GM12878 (cell line): ENCODE data around the gene CLPTM1. TPM values are rescaled to one million over a fixed set of nuclear protein-coding genes. Genes with fewer than 3 reads are reported as not detected.

Experiments
- ATAC-seq: fragments of 200-7000 bp; cut with Tn5 transposase; 3 replicates; pipeline ENCODE4 v1.9.1; 2020; ENCODE audit warnings: mild to moderate bottlenecking, moderate library complexity
- BruUV-seq: library from RNA; stranded (reverse); fragments of 400-500 nt; replicated peaks from 2 replicates; lab custom pipeline; 2021; lab: Mats Ljungman, UMichigan
- CTCF ChIA-PET: fragments of 300-600 bp; sonication (Branson Sonifier 250); formaldehyde crosslinking; extraction: SDS; loops from one replicate; lab custom pipeline; 2021; ENCODE audit warnings: inconsistent platforms; lab: Yijun Ruan, JAX
- POLR2A ChIA-PET: fragments of 350-600 bp; formaldehyde crosslinking; extraction: SDS; loops from one replicate; lab custom pipeline; 2021; ENCODE audit warnings: inconsistent platforms; lab: Charles Lee
- RAD21 ChIA-PET: fragments of 300-600 bp; sonication (Branson Sonifier 250); formaldehyde crosslinking; loops from one replicate; lab custom pipeline; 2023; ENCODE audit warnings: antibody characterized with exemption; ENCODE audit not compliant: unreplicated experiment; lab: Charles Lee
- SMC1A ChIA-PET: fragments of 300-600 bp; sonication (Branson Sonifier 250); formaldehyde crosslinking; loops from one replicate; lab custom pipeline; 2023; ENCODE audit not compliant: unreplicated experiment, uncharacterized antibody; lab: Charles Lee
- DNase-seq: peaks from one replicate; pipeline ENCODE4 v3.0.0-alpha.2; 2011; ENCODE audit warnings: low read depth, low spot score
- FAIRE-seq: peaks from 3 replicates; lab custom pipeline; 2011; peaks lifted over from hg19 to GRCh38; lab: Jason Lieb, UNC
- H2AFZ ChIP-seq: 2 replicates; pipeline ENCODE4 v1.6.0; 2011; ENCODE audit warnings: low read depth, low read length, control low read depth; ENCODE audit not compliant: control insufficient read depth
- H3K27ac ChIP-seq: 2 replicates; pipeline ENCODE4 v1.5.1; 2011; ENCODE audit warnings: control low read depth; ENCODE audit not compliant: control insufficient read depth, insufficient read depth
- H3K27me3 ChIP-seq, 2 experiments: replicated peaks in 1 of 2; 2 replicates each; pipeline versions ENCODE4 v1.6.0 to v1.6.1; 2011; ENCODE audit warnings: low read length in 1 of 2; ENCODE audit not compliant: control insufficient read depth in 2 of 2, insufficient read depth in 2 of 2
- H3K36me3 ChIP-seq, 2 experiments: 2 replicates each; pipeline ENCODE4 v1.5.1; 2011; ENCODE audit warnings: low read length in 1 of 2; ENCODE audit not compliant: control insufficient read depth in 2 of 2, insufficient read depth in 2 of 2
- H3K4me1 ChIP-seq: 2 replicates; pipeline ENCODE4 v1.6.1; 2011; ENCODE audit warnings: mild to moderate bottlenecking, low read length, moderate library complexity, mixed read lengths; ENCODE audit not compliant: control insufficient read depth, insufficient read depth
- H3K4me2 ChIP-seq: 2 replicates; pipeline ENCODE4 v1.6.0; 2011; ENCODE audit warnings: control low read depth; ENCODE audit not compliant: control insufficient read depth, insufficient read depth
- H3K4me3 ChIP-seq: fragments of 200-600 bp; sonication (generic); 2 replicates; pipeline ENCODE4 v1.5.1; 2016
- H3K79me2 ChIP-seq: 2 replicates; pipeline ENCODE4 v1.6.0; 2011; ENCODE audit warnings: low read length; ENCODE audit not compliant: control insufficient read depth, insufficient read depth
- H3K9ac ChIP-seq: 2 replicates; pipeline ENCODE4 v1.8.0; 2011; ENCODE audit warnings: low read length, control low read depth, mixed read lengths; ENCODE audit not compliant: control insufficient read depth, insufficient read depth
- H3K9me3 ChIP-seq: replicated peaks from 3 replicates; pipeline ENCODE4 v1.5.1; 2011; ENCODE audit warnings: mild to moderate bottlenecking, low read length; ENCODE audit not compliant: control insufficient read depth, insufficient read depth
- H4K20me1 ChIP-seq: 2 replicates; pipeline ENCODE4 v1.6.0; 2011; ENCODE audit not compliant: control insufficient read depth, insufficient read depth
- ATF2 ChIP-seq: IDR thresholded peaks from 2 replicates; pipeline ENCODE4 v1.6.1; 2012; ENCODE audit warnings: low read length, inconsistent platforms
- CBX3 ChIP-seq: fragments of 200-600 bp; sonication (generic); IDR thresholded peaks from 2 replicates; pipeline ENCODE4 v1.6.1; 2016; ENCODE audit warnings: low read depth, borderline replicate concordance
- E2F4 ChIP-seq: IDR thresholded peaks from 2 replicates; pipeline ENCODE4 v1.6.1; 2012; ENCODE audit warnings: low read depth, low read length, improper control_type of control experiment
- EED ChIP-seq: sonication (generic); IDR thresholded peaks from 2 replicates; pipeline ENCODE4 v1.6.1; 2016; ENCODE audit warnings: antibody characterized with exemption, low read depth
- EZH2 ChIP-seq: IDR thresholded peaks from 2 replicates; pipeline ENCODE4 v1.6.1; 2012; ENCODE audit warnings: low read depth, mild to moderate bottlenecking, control low read depth, inconsistent platforms, low read length, borderline replicate concordance; ENCODE audit not compliant: control insufficient read depth
- NFIC ChIP-seq: IDR thresholded peaks from 2 replicates; pipeline ENCODE4 v1.6.1; 2012; ENCODE audit warnings: low read depth, mild to moderate bottlenecking, inconsistent platforms, low read length, moderate library complexity
- POLR2A ChIP-seq: IDR thresholded peaks from 2 replicates; pipeline ENCODE4 v1.6.1; 2011; ENCODE audit warnings: low read depth, mild to moderate bottlenecking, low read length
- STAT1 ChIP-seq: fragments of 450-650 bp; conservative IDR thresholded peaks from 2 replicates; pipeline ENCODE4 v1.6.1; 2014; ENCODE audit warnings: antibody characterized with exemption, mild to moderate bottlenecking
- WGBS: methylation state at CpG from one replicate; pipeline ENCODE4 v1.1.6; 2016; ENCODE audit warnings: low lambda C conversion rate; ENCODE audit not compliant: insufficient replicate concordance, insufficient coverage; ENCODE audit errors: missing lambda C conversion rate; 5-methylcytosine and 5-hydroxymethylcytosine counted together
- in situ Hi-C: fragments of 300-500 bp; cut with MboI; formaldehyde crosslinking; loops from 9 replicates; pipeline ENCODE4 v1.14.3; 2018; ENCODE audit warnings: mixed read lengths
- intact Hi-C: fragments of 100-400 bp; cut with micrococcal nuclease; formaldehyde crosslinking; loops from one replicate; pipeline ENCODE4 v1.14.2; 2022; ENCODE audit not compliant: unreplicated experiment
- polyA plus RNA-seq, 11 experiments: library from polyadenylated mRNA; depleted of rRNA in 4 of 11; unstranded in 6 of 11; stranded (reverse) in 5 of 11; fragments of >200 nt; fragmentation: Nextera tagmentation in 4 of 11; fragmentation: Illumina TruSeq in 1 of 11; extraction: Ambion mirVana in 4 of 11; extraction: Trizol in 1 of 11; gene quantifications; 1 replicate in 1 of 11; 2 replicates in 10 of 11; pipeline versions ENCODE4 v1.2.1 to v1.2.3, GENCODE V29; 2011 to 2016; ENCODE audit warnings: inconsistent platforms in 2 of 11, missing spikeins in 2 of 11, low read depth in 1 of 11
- total RNA-seq, 4 experiments: library from RNA; depleted of rRNA in 3 of 4; stranded (reverse); fragments of >200 nt in 3 of 4; fragmentation: Illumina TruSeq in 1 of 4; extraction: Trizol in 1 of 4; gene quantifications; 2 replicates each; pipeline versions ENCODE4 v1.2.1 to v1.2.3, GENCODE V29; 2013 to 2021

Gene CLPTM1
- total and polyA plus RNA-seq, 10 of the 15 experiments (the other 5 are each of a cell fraction or from before 2014, with no cell fraction given), result 0.42 to 72.6 (median 35.2) TPM

GRCh38 chr19:45025264-45025663 lies 70.1 kb downstream of the CLPTM1 start:
- FAIRE-seq (no peak), DNase-seq (no peak), ATAC-seq (no peak)
- H3K9me3 ChIP-seq, result no peaks in the 10 kb centered on the region
- TF ChIP-seq NFIC (no peak), EED (no peak), POLR2A (peak; percentile 35; the same call in 1 of the 2 replicates), ATF2 (no peak)
- no peaks in the 10 kb centered on the region for H3K4me1 ChIP-seq
- intact Hi-C loops (no loop called here), in situ Hi-C loops (no loop called here)
- no peaks in the 10 kb centered on the region for H3K27me3 ChIP-seq
- no peak overlapping the region for H3K9ac ChIP-seq
- H2AFZ ChIP-seq, result no peak overlapping the region
- H3K79me2 ChIP-seq, result no peaks in the 10 kb centered on the region
- CTCF ChIA-PET, result interaction anchor here (1.8 kb wide), 1 partner anchor 14 kb away, joined by 7 read pairs; the partner anchor contains the start of gene CLASRP
- no peak overlapping the region for H3K4me2 ChIP-seq
- no peak overlapping the region for H3K4me3 ChIP-seq
- POLR2A ChIA-PET, result no interaction called here
- no peak overlapping the region for H3K27ac ChIP-seq
- no TSS peak for BruUV-seq
- no peaks in the 10 kb centered on the region for H4K20me1 ChIP-seq
- peaks cover 8 to 12% of the 10 kb centered on the region in 2 experiments; a peak in 3 of 4 replicates for H3K36me3 ChIP-seq
- 99% methylated on average over 9 of the region's 9 CpGs for WGBS
- RAD21 ChIA-PET, result no interaction called here
- SMC1A ChIA-PET, result interaction anchor here (1.4 kb wide), 1 partner anchor 14 kb away, joined by 3 read pairs; the partner anchor contains the start of gene CLASRP

GRCh38 chr19:45027371-45027770 lies 72.2 kb downstream of the CLPTM1 start:
- no peaks in the 10 kb centered on the region for H3K9me3 ChIP-seq
- H3K27me3 ChIP-seq, result no peaks in the 10 kb centered on the region
- BruUV-seq, result no TSS peak
- no peak overlapping the region for H3K27ac ChIP-seq
- intact Hi-C loops, result no loop called here
- FAIRE-seq (no peak), ATAC-seq (peak; percentile 38; the same call in 1 of the 3 replicates), DNase-seq (no peak)
- SMC1A ChIA-PET, result interaction anchor here (1.0 kb wide), 1 partner anchor 11 kb away, joined by 3 read pairs; the partner anchor contains the start of gene CLASRP
- no peak overlapping the region for H3K4me2 ChIP-seq
- RAD21 ChIA-PET, result interaction anchor here (1.9 kb wide), 1 partner anchor 11 kb away, joined by 5 read pairs; the partner anchor contains the start of gene CLASRP
- H3K4me3 ChIP-seq, result no peak overlapping the region
- WGBS, result 94% methylated on average over 2 of the region's 2 CpGs
- no peak overlapping the region for H2AFZ ChIP-seq
- H4K20me1 ChIP-seq, result no peaks in the 10 kb centered on the region
- CTCF ChIA-PET, result no interaction called here
- H3K4me1 ChIP-seq, result no peaks in the 10 kb centered on the region
- H3K36me3 ChIP-seq, result peaks cover 9 to 18% of the 10 kb centered on the region in 2 experiments; a peak in 3 of 4 replicates
- H3K9ac ChIP-seq, result no peak overlapping the region
- POLR2A ChIA-PET, result interaction anchor here (1.5 kb wide), 1 partner anchor 17 kb away, joined by 4 read pairs; no protein-coding TSS in a partner anchor
- in situ Hi-C loops, result no loop called here
- no peaks in the 10 kb centered on the region for H3K79me2 ChIP-seq
- TF ChIP-seq EZH2 (no peak), CBX3 (no peak), E2F4 (no peak), STAT1 (no peak)
